Right lobe of liver (tissue), 4 donors: ENCODE results near the gene DIAPH2.

Source experiments
- CTCF ChIP-seq, 4 donors: fragments of 200-600 bp in 3 of 4; fragments of 450-650 bp in 1 of 4; IDR thresholded peaks; one replicate each; pipeline versions ENCODE4 v1.5.1 to v1.8.0; 2016 to 2022; ENCODE audit warnings: antibody characterized with exemption in 4 of 4, mild to moderate bottlenecking in 2 of 4
- POLR2A ChIP-seq: fragments of 450-650 bp; IDR thresholded peaks from one replicate; pipeline ENCODE4 v1.6.1; 2017; ENCODE audit warnings: antibody characterized with exemption, mild to moderate bottlenecking
- donor health status: DM: no; HTN: no; CAD: no.
- donor health status: DM: no; HTN: no; CAD: no.
- donor health status: DM: no; HTN: yes; CAD: no.

GRCh38 chrX:97446298-97446882 is 761.7 kb downstream of the DIAPH2 start:
- TF ChIP-seq POLR2A (no peak), CTCF (IDR thresholded peaks at IDR 0.05) (peak in 3 of 4 donors; percentile 22 to 35 (median 28))
